Neutrophil (primary cell): ENCODE results near the gene CFAP161.
"Not testable (repeated sequence)": the region's sequence is repeated elsewhere in the genome, so short reads cannot be mapped to it uniquely, and the experiment has no call there.

ENCODE experiments used
- H3K27ac ChIP-seq: fragments of 200-600 bp; sonication (generic); 2 replicates; pipeline ENCODE4 v1.5.1; 2016; ENCODE audit warnings: mild to moderate bottlenecking, moderate library complexity
- H3K27me3 ChIP-seq: fragments of 200-600 bp; sonication (generic); 2 replicates; pipeline ENCODE4 v1.6.0; 2016; ENCODE audit warnings: mild to moderate bottlenecking
- H3K36me3 ChIP-seq: fragments of 200-600 bp; sonication (generic); 2 replicates; pipeline ENCODE4 v1.5.1; 2017
- H3K4me1 ChIP-seq, 2 experiments: fragments of 200-600 bp in 1 of 2; sonication (generic) in 1 of 2; 1 replicate in 1 of 2; 2 replicates in 1 of 2; pipeline versions ENCODE4 v1.5.1 to v1.6.1; 2013 to 2016; ENCODE audit warnings: low read depth in 1 of 2, low read length in 1 of 2, mild to moderate bottlenecking in 1 of 2, moderate library complexity in 1 of 2; ENCODE audit not compliant: control insufficient read depth in 1 of 2, insufficient read depth in 1 of 2
- H3K4me3 ChIP-seq, 2 experiments: fragments of 200-600 bp in 1 of 2; sonication (generic) in 1 of 2; 1 replicate in 1 of 2; 2 replicates in 1 of 2; pipeline ENCODE4 v1.5.1; 2013 to 2016; ENCODE audit warnings: low read depth in 1 of 2, low read length in 1 of 2, mild to moderate bottlenecking in 1 of 2, moderate library complexity in 1 of 2
- H3K9me3 ChIP-seq: fragments of 200-600 bp; sonication (generic); 2 replicates; pipeline ENCODE4 v1.5.1; 2016
- CTCF ChIP-seq: fragments of 200-600 bp; sonication (generic); IDR thresholded peaks from 2 replicates; pipeline ENCODE4 v1.5.1; 2016; ENCODE audit warnings: antibody characterized with exemption

CFAP161 gene

GRCh38 chr15:81157939-81158223, 23.8 kb downstream of the CFAP161 start:
- TF ChIP-seq CTCF: no peak
- peaks cover 7% of the 10 kb centered on the region for H3K27me3 ChIP-seq
- H3K4me1 ChIP-seq: no peaks in the 10 kb centered on the region
- H3K4me3 ChIP-seq: no peak overlapping the region
- no peaks in the 10 kb centered on the region for H3K9me3 ChIP-seq
- no peak overlapping the region for H3K27ac ChIP-seq
- H3K36me3 ChIP-seq: no peaks in the 10 kb centered on the region

GRCh38 chr15:81158561-81158960, 24.5 kb downstream of the CFAP161 start:
- H3K27me3 ChIP-seq, H3K4me3 ChIP-seq, H3K9me3 ChIP-seq, H3K27ac ChIP-seq, H3K4me1 ChIP-seq, H3K36me3 ChIP-seq: not testable (repeated sequence)

- H3K4me3 ChIP-seq: no peak overlapping the region
- H3K36me3 ChIP-seq: no peaks in the 10 kb centered on the region
- no peaks in the 10 kb centered on the region for H3K4me1 ChIP-seq
- H3K27ac ChIP-seq: no peak overlapping the region
- H3K27me3 ChIP-seq: peaks cover 7% of the 10 kb centered on the region
- no peaks in the 10 kb centered on the region for H3K9me3 ChIP-seq
- no peak for TF ChIP-seq CTCF
Measured at GRCh38 chr15:81160312-81161159, 26.5 kb downstream of the CFAP161 start.

- H3K27ac ChIP-seq: no peak overlapping the region
- peaks cover 7% of the 10 kb centered on the region for H3K27me3 ChIP-seq
- no peak overlapping the region for H3K4me3 ChIP-seq
- H3K9me3 ChIP-seq: no peaks in the 10 kb centered on the region
- no peak for TF ChIP-seq CTCF
- H3K4me1 ChIP-seq: no peaks in the 10 kb centered on the region
- H3K36me3 ChIP-seq: no peaks in the 10 kb centered on the region
Measured at GRCh38 chr15:81161160-81161673, 27.1 kb downstream of the CFAP161 start.

- Histone ChIP-seq H3K9me3 (no peaks in the 10 kb centered on the region), H3K27ac (no peak overlapping the region), H3K4me1 (no peaks in the 10 kb centered on the region), H3K27me3 (peaks cover 7% of the 10 kb centered on the region), H3K36me3 (no peaks in the 10 kb centered on the region), H3K4me3 (no peak overlapping the region)
- no peak for TF ChIP-seq CTCF
Measured at GRCh38 chr15:81161851-81162250, 27.8 kb downstream of the CFAP161 start.

- Histone ChIP-seq H3K4me1 (no peaks in the 10 kb centered on the region), H3K27ac (no peak overlapping the region), H3K9me3 (no peaks in the 10 kb centered on the region), H3K4me3 (no peak overlapping the region), H3K36me3 (no peaks in the 10 kb centered on the region), H3K27me3 (peaks cover 12% of the 10 kb centered on the region)
- no peak for TF ChIP-seq CTCF
Measured at GRCh38 chr15:81163961-81164800, 30.1 kb downstream of the CFAP161 start.
